Fibroblast of the conjunctiva (primary cell): Measurements from ENCODE around the gene PLD6.

Experiments used
- DNase-seq: peaks from one replicate; pipeline ENCODE4 v3.0.0-alpha.2; 2010; ENCODE audit warnings: low read depth

The PLD6 gene

GRCh38 chr17:17154981-17155380 lies 51.2 kb downstream of the PLD6 start:
- no peak for DNase-seq

- DNase-seq = no peak
Observed at GRCh38 chr17:17154556-17154955, 51.6 kb downstream of the PLD6 start.

- no peak for DNase-seq
Observed at GRCh38 chr17:17153709-17154108, 52.4 kb downstream of the PLD6 start.

- DNase-seq = no peak
Observed at GRCh38 chr17:17153071-17153470, 53.1 kb downstream of the PLD6 start.

GRCh38 chr17:17152385-17152784 lies 53.7 kb downstream of the PLD6 start:
- DNase-seq = no peak

GRCh38 chr17:17151962-17152361 lies 54.2 kb downstream of the PLD6 start:
- DNase-seq = peak; percentile 81

GRCh38 chr17:17151541-17151940 lies 54.6 kb downstream of the PLD6 start:
- DNase-seq = no peak

- DNase-seq = peak; percentile 27
Observed at GRCh38 chr17:17151055-17151454, 55.1 kb downstream of the PLD6 start.
